K562 (cell line): Measurements from ENCODE around the gene TRRAP. TPM values are rescaled to one million over a fixed set of nuclear protein-coding genes. Genes with fewer than 3 reads are reported as not detected.

Experiments used
- ATAC-seq: fragments of 200-7000 bp; cut with Tn5 transposase; 3 replicates; pipeline ENCODE4 v1.9.1; 2020; ENCODE audit warnings: moderate library complexity
- BruUV-seq: library from RNA; stranded (reverse); fragments of 400-500 nt; replicated peaks from 2 replicates; lab custom pipeline; 2021; lab: Mats Ljungman, UMichigan
- CTCF ChIA-PET: fragments of 300-600 bp; formaldehyde crosslinking; extraction: SDS; loops from one replicate; lab custom pipeline; 2021; ENCODE audit warnings: low intra/inter-chr PET ratio; lab: Yijun Ruan, JAX
- POLR2A ChIA-PET: fragments of 300-600, 350-650 bp; sonication (Branson Sonifier 250); formaldehyde crosslinking; extraction: SDS; loops from one replicate; lab custom pipeline; 2021; ENCODE audit warnings: antibody characterized with exemption, inconsistent platforms; lab: Yijun Ruan, JAX
- DNase-seq, 4 experiments: peaks; one replicate each; pipeline versions ENCODE4 v3.0.0 to v3.0.0-alpha.2; 2011 to 2018; ENCODE audit warnings: low spot score in 3 of 4, mixed read lengths in 3 of 4; ENCODE audit errors: extremely low read depth in 1 of 4
- FAIRE-seq: peaks from 2 replicates; lab custom pipeline; 2011; peaks lifted over from hg19 to GRCh38; lab: Jason Lieb, UNC
- H2AFZ ChIP-seq: 2 replicates; pipeline ENCODE4 v1.6.0; 2011; ENCODE audit warnings: low read depth, low read length, control low read depth, inconsistent platforms
- H3K27ac ChIP-seq: fragments of 200-600 bp; 3 replicates; pipeline ENCODE4 v1.8.0; 2011; ENCODE audit warnings: low read depth, mild to moderate bottlenecking, control low read depth, inconsistent platforms, low read length, moderate library complexity, mixed read lengths; ENCODE audit errors: extremely low read depth
- H3K27me3 ChIP-seq, 2 experiments: fragments of 300-600 bp in 1 of 2; 2 replicates in 1 of 2; 3 replicates in 1 of 2; pipeline versions ENCODE4 v1.6.0 to v1.8.0; 2011; ENCODE audit warnings: inconsistent platforms in 2 of 2, low read length in 2 of 2, mild to moderate bottlenecking in 1 of 2, mixed read lengths in 1 of 2, moderate library complexity in 1 of 2; ENCODE audit not compliant: control insufficient read depth in 2 of 2, insufficient read depth in 2 of 2
- H3K36me3 ChIP-seq: fragments of 300-600 bp; 3 replicates; pipeline ENCODE4 v1.8.0; 2011; ENCODE audit warnings: mild to moderate bottlenecking, low read length, inconsistent platforms; ENCODE audit not compliant: control insufficient read depth, insufficient read depth
- H3K4me1 ChIP-seq, 2 experiments: fragments of 200-600 bp in 1 of 2; replicated peaks in 1 of 2; 2 replicates in 1 of 2; 3 replicates in 1 of 2; pipeline versions ENCODE4 v1.5.1 to v1.8.0; 2011; ENCODE audit warnings: inconsistent platforms in 2 of 2, low read length in 2 of 2, mild to moderate bottlenecking in 1 of 2, mixed read lengths in 1 of 2, moderate library complexity in 1 of 2; ENCODE audit not compliant: control insufficient read depth in 2 of 2, insufficient read depth in 2 of 2
- H3K4me2 ChIP-seq: 2 replicates; pipeline ENCODE4 v1.6.1; 2011; ENCODE audit warnings: low read length, control low read depth, inconsistent platforms, mixed read lengths; ENCODE audit not compliant: insufficient read depth
- H3K4me3 ChIP-seq: fragments of 200-600 bp; sonication (generic), shearing (Covaris generic); 2 replicates; pipeline ENCODE4 v1.5.1; 2016; ENCODE audit warnings: control low read depth, inconsistent platforms
- H3K79me2 ChIP-seq: fragments of 200-600 bp; 3 replicates; pipeline ENCODE4 v1.8.0; 2011; ENCODE audit warnings: low read length, inconsistent platforms; ENCODE audit not compliant: control insufficient read depth, insufficient read depth
- H3K9ac ChIP-seq, 2 experiments: 2 replicates each; pipeline versions ENCODE4 v1.6.0 to v1.6.1; 2011; ENCODE audit warnings: low read depth in 2 of 2, low read length in 2 of 2, control low read depth in 1 of 2, inconsistent platforms in 1 of 2, mild to moderate bottlenecking in 1 of 2, mixed read lengths in 1 of 2; ENCODE audit not compliant: insufficient read depth in 1 of 2
- H3K9me1 ChIP-seq: one replicate; pipeline ENCODE4 v1.6.0; 2011; ENCODE audit warnings: inconsistent platforms, mild to moderate bottlenecking, low read length, moderate library complexity; ENCODE audit not compliant: control insufficient read depth, insufficient read depth
- H3K9me3 ChIP-seq: replicated peaks from 2 replicates; pipeline ENCODE4 v1.5.1; 2011; ENCODE audit warnings: low read depth, low read length, inconsistent platforms; ENCODE audit not compliant: control insufficient read depth, insufficient read depth
- H4K20me1 ChIP-seq: replicated peaks from 2 replicates; pipeline ENCODE4 v1.6.1; 2011; ENCODE audit warnings: low read length, inconsistent platforms, mixed read lengths; ENCODE audit not compliant: control insufficient read depth, insufficient read depth
- POLR2G ChIP-seq: fragments of 200-400 bp; formaldehyde crosslinking; IDR thresholded peaks from 2 replicates; pipeline ENCODE4 v1.6.1; 2017; ENCODE audit warnings: low read depth, mild to moderate bottlenecking, antibody characterized with exemption, low read length, moderate library complexity
- THRA ChIP-seq: fragments of 450-650 bp; IDR thresholded peaks from 2 replicates; pipeline ENCODE4 v1.6.1; 2017; ENCODE audit warnings: mild to moderate bottlenecking, moderate library complexity
- U2AF1 ChIP-seq: fragments of 200-400 bp; formaldehyde crosslinking; optimal IDR thresholded peaks from 2 replicates; pipeline ENCODE3; 2017; ENCODE audit warnings: mild to moderate bottlenecking, low read depth, low read length, moderate library complexity
- WGBS: fragments of 100-300 bp; shearing (Covaris generic); methylation state at CpG from one replicate; pipeline ENCODE4 v1.1.6; 2016; ENCODE audit warnings: low coverage, mixed read lengths; ENCODE audit not compliant: insufficient coverage; ENCODE audit errors: missing lambda C conversion rate; 5-methylcytosine and 5-hydroxymethylcytosine counted together
- in situ Hi-C: fragments of 300-500 bp; cut with MboI; formaldehyde crosslinking; loops from 4 replicates; pipeline ENCODE4 v1.15.0; 2018; ENCODE audit warnings: inconsistent platforms, mixed read lengths
- intact Hi-C: fragments of 100-400 bp; cut with micrococcal nuclease; formaldehyde crosslinking; loops from 2 replicates; pipeline ENCODE4 v1.14.2; 2022
- polyA plus RNA-seq, 8 experiments: library from polyadenylated mRNA; depleted of rRNA in 4 of 8; stranded (reverse) in 5 of 8; unstranded in 3 of 8; fragments of >200 nt; fragmentation: Nextera tagmentation in 2 of 8; fragmentation: Illumina TruSeq in 1 of 8; extraction: Ambion mirVana in 2 of 8; extraction: Trizol in 1 of 8; gene quantifications; 2 replicates each; pipeline versions ENCODE4 v1.2.1 to v1.2.3, GENCODE V29; 2011 to 2014; ENCODE audit warnings: inconsistent platforms in 1 of 8, missing spikeins in 1 of 8
- total RNA-seq, 7 experiments: library from RNA; depleted of rRNA in 6 of 7; stranded (reverse); fragments of >200 nt in 6 of 7; fragmentation: Illumina TruSeq in 2 of 7; extraction: Trizol in 2 of 7; gene quantifications; 2 replicates each; pipeline versions ENCODE4 v1.2.1 to v1.2.3, GENCODE V29; 2011 to 2021; ENCODE audit warnings: low replicate concordance in 1 of 7

TRRAP gene
- total and polyA plus RNA-seq, 9 of the 15 experiments (the other 6 are each of a cell fraction or from before 2014, with no cell fraction given), result 1.3 to 47.2 (median 9.7) TPM

DNA sequence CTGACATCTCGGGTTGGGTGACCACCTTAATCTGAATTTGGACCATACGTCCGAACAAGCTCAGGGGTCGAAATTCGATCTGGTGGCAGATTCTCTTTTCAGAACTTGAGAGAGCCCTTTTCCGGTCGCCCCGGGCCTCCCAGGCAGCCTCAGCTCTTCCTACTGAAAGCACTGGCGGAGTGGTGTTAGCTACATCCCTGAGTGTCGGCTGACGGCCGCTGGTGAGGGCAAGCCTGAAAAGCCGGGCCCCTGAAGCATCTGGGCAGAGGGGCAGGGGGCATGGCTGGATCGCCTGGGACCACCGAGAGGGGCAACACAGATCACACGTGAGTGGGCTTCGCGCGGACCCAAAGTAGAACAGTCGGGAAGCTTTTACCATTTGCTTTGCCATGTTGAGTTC, 149.5 kb downstream of the TRRAP start:
- 93% methylated on average over 20 of the region's 20 CpGs for WGBS
- no peak overlapping the region for H3K27ac ChIP-seq
- no peaks in the 10 kb centered on the region for H3K4me1 ChIP-seq
- no peak for DNase-seq
- H3K9ac ChIP-seq, result no peak overlapping the region
- FAIRE-seq, result no peak
- TF ChIP-seq POLR2G (peak; percentile 39; the same call in 1 of the 2 replicates), U2AF1 (no peak)
- H3K36me3 ChIP-seq, result peaks cover 50% of the 10 kb centered on the region; the same call in 2 of the 3 replicates
- no TSS peak for BruUV-seq
- H2AFZ ChIP-seq, result no peak overlapping the region
- no peak overlapping the region for H3K4me3 ChIP-seq
- H3K4me2 ChIP-seq, result no peak overlapping the region
- intact Hi-C loops, result no loop called here
- ChIA-PET POLR2A (interaction anchor here (0.7 kb wide), 1 partner anchor 10 kb away, joined by 3 read pairs; no protein-coding TSS in a partner anchor), CTCF (no interaction called here)
- H3K79me2 ChIP-seq, result no peaks in the 10 kb centered on the region
- in situ Hi-C loops, result no loop called here
- no peaks in the 10 kb centered on the region for H3K27me3 ChIP-seq
- no peaks in the 10 kb centered on the region for H4K20me1 ChIP-seq
- ATAC-seq, result no peak
- H3K9me1 ChIP-seq, result no peaks in the 10 kb centered on the region
- H3K9me3 ChIP-seq, result no peaks in the 10 kb centered on the region

DNA sequence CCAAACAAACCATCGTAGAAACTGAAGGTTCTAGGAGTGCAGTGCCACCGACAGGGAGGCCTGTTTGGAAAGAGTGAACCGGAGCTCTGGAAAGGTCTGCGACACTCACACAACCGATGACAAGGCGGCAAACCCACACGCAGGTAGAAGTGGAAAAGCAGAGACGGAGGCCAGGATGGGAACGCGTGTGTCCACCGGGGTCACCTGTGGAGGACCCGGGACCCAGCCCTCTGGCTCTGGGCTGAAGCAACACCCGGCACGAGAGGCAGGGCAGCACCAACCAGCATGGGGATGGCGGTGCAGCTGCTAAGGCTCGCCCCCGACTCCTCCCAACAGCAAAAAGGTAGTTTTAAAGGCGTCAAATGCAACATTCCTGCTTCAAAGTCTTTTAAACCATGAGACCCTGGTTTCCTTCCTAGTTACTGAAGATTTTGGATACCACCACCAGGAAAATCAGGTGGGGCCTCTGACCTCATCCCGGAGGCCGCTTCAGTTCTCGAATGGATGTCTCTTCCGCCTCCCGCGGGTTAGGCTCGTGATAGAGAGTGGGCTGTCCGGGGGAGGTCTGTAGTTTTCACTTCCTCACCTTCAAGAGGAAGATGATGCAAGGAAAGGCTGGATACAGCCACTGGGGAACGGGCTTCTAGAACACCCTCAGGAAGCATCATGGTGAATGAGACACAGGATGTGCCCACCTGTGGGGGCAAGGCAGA, 150.1 kb downstream of the TRRAP start:
- H3K36me3 ChIP-seq, result peaks cover 55% of the 10 kb centered on the region; the same call in 2 of the 3 replicates

More for the DNA sequence above, 150.1 kb downstream of the TRRAP start:
- intact Hi-C loops, result no loop called here
- no peaks in the 10 kb centered on the region for H3K4me1 ChIP-seq
- H3K4me2 ChIP-seq, result no peak overlapping the region
- H3K9ac ChIP-seq, result no peak overlapping the region
- no peak overlapping the region for H2AFZ ChIP-seq
- no peaks in the 10 kb centered on the region for H3K9me1 ChIP-seq
- in situ Hi-C loops, result no loop called here
- ChIA-PET CTCF (no interaction called here), POLR2A (interaction anchor here (0.7 kb wide), 1 partner anchor 11 kb away, joined by 3 read pairs; no protein-coding TSS in a partner anchor)
- no TSS peak for BruUV-seq
- no peaks in the 10 kb centered on the region for H3K79me2 ChIP-seq
- no peak overlapping the region for H3K4me3 ChIP-seq
- H3K27ac ChIP-seq, result no peak overlapping the region
- WGBS, result 93% methylated on average over 27 of the region's 27 CpGs
- no peaks in the 10 kb centered on the region for H3K9me3 ChIP-seq
- TF ChIP-seq THRA (no peak), POLR2G (0 out of 2 replicates have a peak, but pooled peaks have one; percentile 14)
- ATAC-seq, result no peak; the same call in 2 of the 3 replicates
- no peaks in the 10 kb centered on the region for H3K27me3 ChIP-seq
- no peak for FAIRE-seq
- no peak for DNase-seq
- H4K20me1 ChIP-seq, result no peaks in the 10 kb centered on the region
